Posterior vena cava (tissue), 2 donors: ENCODE data around the gene ROMO1. TPM values are rescaled to one million over a fixed set of nuclear protein-coding genes. Genes with fewer than 3 reads are reported as not detected.
A peak's percentile ranks its signal among the peaks of the same experiment; 100 is the strongest.

ENCODE experiments used
- DNase-seq: peaks from one replicate; pipeline ENCODE4 v3.0.0-alpha.2; 2020; ENCODE audit warnings: low spot score
- intact Hi-C, 2 donors: fragments of 100-400 bp; cut with DNase I; formaldehyde crosslinking; loops; one replicate each; pipeline versions ENCODE4 v1.14.1 to v1.14.2; 2022 to 2023
- long read RNA-seq, 2 donors: library from polyadenylated mRNA; unstranded; transcript quantifications; one replicate each; pipeline ENCODE4 v2.0.0, GENCODE V29; 2020 to 2021
- total RNA-seq, 2 donors: library from RNA; stranded (reverse); fragmentation: NEBNext Ultra II Directional; extraction: Animal tissue kit (Norgen Biotek cat#: 25700); gene quantifications; one replicate each; pipeline ENCODE4 v1.2.1, GENCODE V29; 2021
- donor health status: DM: yes; HTN: yes; CAD: no.
- donor health status: DM: yes; HTN: yes; CAD: no.

Gene ROMO1
- 100 to 1,000 TPM; 126 TPM for total RNA-seq
- long read RNA-seq, donor 1, transcript ROMO1-203 (3 exons, 422 nt) = major isoform, 7 of 14 reads
- long read RNA-seq, donor 1, transcript ROMO1-204 (3 exons, 498 nt) = major isoform, 7 of 14 reads
- long read RNA-seq, donor 1, partial matches to known transcripts = 0 of 14 reads
- long read RNA-seq, donor 1, other reads (novel, unspliced or antisense) = 0 of 14 reads
- long read RNA-seq, donor 2, transcript ROMO1-204 (3 exons, 498 nt) = minor isoform, 5 of 18 reads
- long read RNA-seq, donor 2, transcript ROMO1-203 (3 exons, 422 nt) = major isoform, 11 of 18 reads
- long read RNA-seq, donor 2, partial matches to known transcripts = 0 of 18 reads
- long read RNA-seq, donor 2, other reads (novel, unspliced or antisense) = 1 of 18 reads

DNA sequence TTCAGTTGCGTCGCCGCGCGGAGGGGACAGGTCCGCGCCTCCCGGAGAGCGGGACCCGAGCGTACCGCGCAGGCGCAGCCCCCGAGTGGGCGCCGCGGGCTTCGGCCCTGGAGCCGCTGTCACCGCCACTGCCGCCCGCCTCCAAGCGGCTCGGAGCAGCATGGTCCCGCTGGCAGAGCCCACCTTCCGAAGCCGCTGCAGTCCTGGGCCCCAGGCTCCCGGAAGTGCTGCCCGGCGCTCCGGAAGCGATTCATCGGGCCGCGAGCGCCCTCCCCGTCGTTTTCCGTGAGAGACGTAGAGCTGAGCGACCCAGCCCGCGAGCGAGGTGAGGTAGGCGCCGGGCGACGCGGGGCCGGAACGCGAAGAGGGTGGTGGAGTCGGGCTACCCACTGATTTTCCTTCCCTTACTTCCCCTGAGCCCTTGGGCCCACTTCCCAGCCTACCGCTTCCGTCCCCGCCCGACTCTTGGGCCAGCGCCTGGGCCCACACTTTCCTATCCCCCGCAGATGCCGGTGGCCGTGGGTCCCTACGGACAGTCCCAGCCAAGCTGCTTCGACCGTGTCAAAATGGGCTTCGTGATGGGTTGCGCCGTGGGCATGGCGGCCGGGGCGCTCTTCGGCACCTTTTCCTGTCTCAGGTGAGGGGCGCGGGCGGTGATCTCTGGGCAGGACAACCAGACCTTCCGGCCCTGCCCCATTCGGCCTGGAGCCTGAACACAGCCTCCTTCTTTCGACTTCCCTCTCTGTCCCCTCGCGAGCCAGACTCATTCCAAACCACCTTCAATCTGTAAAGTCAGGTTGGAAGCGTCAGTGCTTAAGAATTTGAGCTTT is at the start of gene ROMO1, which contains the start of gene NFS1:
Gene ROMO1 (plus strand): TSS at position 279 of the 830 bp plus-strand sequence. CDS start 228 bp downstream, at position 507.
Gene NFS1 (minus strand): TSS at position 226 of the 830 bp plus-strand sequence. CDS start 64 bp downstream, at position 162.
- intact Hi-C loops = loop anchor here in 1 of 2 donors (10.0 kb wide), 1 partner anchor 225 kb away; no protein-coding TSS in a partner anchor
- peak; percentile 96 for DNase-seq

DNA sequence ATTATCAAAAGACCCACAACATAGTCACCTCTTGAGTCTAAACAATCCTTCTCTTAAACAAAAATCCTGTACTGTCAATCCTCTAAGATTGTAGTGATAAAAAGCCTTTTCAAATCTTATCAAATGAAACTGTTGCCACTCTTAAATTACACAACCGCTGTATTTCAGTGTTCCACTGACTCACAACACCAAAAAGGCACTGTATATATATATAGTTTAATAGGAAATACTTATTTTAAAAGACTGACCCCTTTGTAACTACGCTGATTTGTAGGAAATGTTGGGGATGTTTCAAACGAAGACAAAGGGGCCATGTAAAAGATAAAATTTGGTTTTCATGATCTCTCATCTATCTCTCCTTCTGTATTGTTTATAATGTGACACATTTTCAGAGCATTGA is 48.6 kb upstream of the ROMO1 start:
- intact Hi-C loops = no loop called here
- no peak for DNase-seq

GRCh38 chr20:35651958-35652357 is 47.2 kb upstream of the ROMO1 start:
- intact Hi-C loops = no loop called here
- DNase-seq = no peak

DNA sequence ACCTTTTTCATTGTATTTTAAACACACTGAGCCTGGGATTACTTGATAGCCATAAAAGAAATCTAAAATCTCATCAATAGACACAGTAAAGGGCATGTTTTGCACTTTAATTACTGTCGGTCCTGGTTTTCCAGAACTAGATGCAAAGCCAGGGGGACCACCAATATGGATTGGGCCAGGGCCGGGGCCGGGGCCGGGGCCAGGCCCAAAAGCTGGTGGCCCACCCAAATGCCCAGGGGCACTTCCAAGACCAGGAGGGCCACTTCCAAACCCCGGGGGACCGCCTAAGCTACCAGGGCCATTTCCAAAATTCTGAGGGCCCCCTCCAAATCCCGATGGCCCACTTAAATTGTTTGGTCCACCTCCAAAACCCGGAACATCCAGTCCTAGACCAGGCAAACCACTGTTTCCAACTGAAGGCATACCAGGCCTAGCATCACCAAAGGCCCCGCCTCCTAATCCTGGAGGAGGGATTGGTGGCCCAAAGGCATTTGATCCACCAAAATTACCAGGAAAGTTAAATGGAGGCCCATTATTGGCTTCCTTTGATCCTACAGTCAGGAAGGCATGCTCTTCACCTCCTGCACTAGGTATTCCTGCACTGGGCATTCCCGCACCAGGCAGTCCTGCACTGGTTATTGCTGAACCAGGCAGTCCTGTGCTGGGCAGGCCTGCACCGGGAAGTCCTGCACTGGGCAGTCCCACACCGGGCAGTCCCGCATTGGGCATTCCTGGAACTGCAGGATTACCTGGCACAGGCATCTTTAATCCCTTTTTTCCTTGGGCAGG is 46.4 kb upstream of the ROMO1 start:
- intact Hi-C loops = no loop called here
- no peak for DNase-seq

DNA sequence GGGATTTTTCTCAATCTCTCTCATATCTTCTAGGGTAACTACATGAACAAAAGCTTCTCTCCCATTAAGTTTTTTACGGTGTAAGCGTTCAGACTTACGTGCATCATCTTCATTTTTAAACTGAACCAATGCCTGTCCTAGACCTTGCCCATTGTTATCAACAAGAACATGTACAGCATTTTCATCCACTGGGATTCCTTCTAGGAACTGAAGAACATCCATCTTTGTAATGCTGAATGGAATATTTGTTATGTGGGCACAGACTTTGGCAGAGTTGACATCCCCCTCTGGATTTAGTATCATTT is 45.8 kb upstream of the ROMO1 start:
- intact Hi-C loops = no loop called here
- no peak for DNase-seq

- intact Hi-C loops = no loop called here
- no peak for DNase-seq
Observed at GRCh38 chr20:35653893-35654292, 45.3 kb upstream of the ROMO1 start.

DNA sequence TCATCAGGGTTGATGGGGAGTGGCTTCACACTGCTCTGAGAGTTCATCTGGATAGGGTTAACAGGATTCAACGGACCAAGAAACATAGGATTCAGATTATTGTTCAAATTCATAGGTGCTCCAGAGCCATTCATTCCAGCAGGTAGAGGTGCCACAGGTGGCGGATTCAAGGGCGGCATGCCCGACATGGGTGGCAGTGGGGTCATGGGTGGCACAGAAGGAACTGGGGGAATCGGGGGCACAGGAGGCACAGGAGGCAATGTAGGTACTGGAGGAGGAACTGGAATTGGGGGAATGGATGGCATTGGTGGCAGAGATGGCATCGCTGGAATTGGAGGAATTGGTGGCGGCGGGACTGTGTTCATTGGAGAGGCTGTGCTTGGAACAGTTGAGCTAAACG is 44.8 kb upstream of the ROMO1 start:
- DNase-seq = no peak
- intact Hi-C loops = no loop called here

GRCh38 chr20:35657271-35657670 is 41.9 kb upstream of the ROMO1 start:
- no peak for DNase-seq
- intact Hi-C loops = no loop called here

GRCh38 chr20:35660122-35660937 is 38.9 kb upstream of the ROMO1 start:
- intact Hi-C loops = loop anchor here in 1 of 2 donors (10.0 kb wide), 1 partner anchor 196 kb away; no protein-coding TSS in a partner anchor
- DNase-seq = no peak

GRCh38 chr20:35661053-35661452 is 38.2 kb upstream of the ROMO1 start:
- DNase-seq = no peak
- intact Hi-C loops = loop anchor here in 1 of 2 donors (10.0 kb wide), 1 partner anchor 196 kb away; no protein-coding TSS in a partner anchor

- DNase-seq = no peak
Observed at GRCh38 chr20:35661908-35662307, 37.3 kb upstream of the ROMO1 start.

GRCh38 chr20:35662551-35662950 is 36.7 kb upstream of the ROMO1 start:
- intact Hi-C loops = loop anchor here in 1 of 2 donors (10.0 kb wide), 1 partner anchor 198 kb away; no protein-coding TSS in a partner anchor
- no peak for DNase-seq

More at GRCh38 chr20:35661908-35662307, 37.3 kb upstream of the ROMO1 start:
- intact Hi-C loops = loop anchor here in 1 of 2 donors (10.0 kb wide), 1 partner anchor 197 kb away; no protein-coding TSS in a partner anchor

- DNase-seq = peak; percentile 83
- intact Hi-C loops = loop anchor here in 1 of 2 donors (10.0 kb wide), 1 partner anchor 199 kb away; no protein-coding TSS in a partner anchor
Observed at GRCh38 chr20:35663516-35664465, 35.4 kb upstream of the ROMO1 start.

GRCh38 chr20:35664466-35665206 is 34.6 kb upstream of the ROMO1 start, which contains the start of the genes CPNE1 and RBM12:
Gene CPNE1 (minus strand): TSS chr20:35664900. CDS start chr20:35632923, 31,977 bp downstream.
Gene RBM12 (minus strand): TSS chr20:35664900. CDS start chr20:35655322, 9,578 bp downstream.
- intact Hi-C loops = loop anchor here in 1 of 2 donors (10.0 kb wide), 1 partner anchor 200 kb away; no protein-coding TSS in a partner anchor
- peak; percentile 98 for DNase-seq

- no peak for DNase-seq
- intact Hi-C loops = loop anchor here in 1 of 2 donors (10.0 kb wide), 1 partner anchor 201 kb away; no protein-coding TSS in a partner anchor
Observed at GRCh38 chr20:35665949-35666288, 33.3 kb upstream of the ROMO1 start.

GRCh38 chr20:35669221-35669620 is 30.0 kb upstream of the ROMO1 start:
- DNase-seq = no peak
- intact Hi-C loops = loop anchor here in 1 of 2 donors (10.0 kb wide), 1 partner anchor 204 kb away; no protein-coding TSS in a partner anchor
